ENCODE measurements around the gene REXO4. TPM values are rescaled to one million over a fixed set of nuclear protein-coding genes. Genes with fewer than 3 reads are reported as not detected.

Gene REXO4
- total and polyA plus RNA-seq, 12 donors = 18.9 to 27.6 (median 22.8) TPM

- no peaks in the 10 kb centered on the region for H3K36me3 ChIP-seq (replicated peaks in 1 of 2)
- TF ChIP-seq POLR2A (IDR thresholded peaks at IDR 0.05) (no peak), CTCF (IDR thresholded peaks at IDR 0.05) (no peak)
- no peaks in the 10 kb centered on the region for H3K9me3 ChIP-seq (replicated peaks in 1 of 3)
- H3K4me1 ChIP-seq (replicated peaks in 1 of 2) = peaks cover 0 to 11% of the 10 kb centered on the region in 2 donors
- H3K27me3 ChIP-seq = no peaks in the 10 kb centered on the region
- WGBS, 4 donors = 91 to 100% (median 96%) methylated on average over 1 to 10 of the region's 10 CpGs
- no peak for DNase-seq
- no peak overlapping the region for H3K4me3 ChIP-seq
- no peak overlapping the region for H3K27ac ChIP-seq
- intact Hi-C loops (cut with DNase I) = no loop called here
These were observed 46.8 kb upstream of the REXO4 start for GRCh38 chr9:133464638-133465037.

GRCh38 chr9:133463864-133464615 is 46.2 kb upstream of the REXO4 start:
- Histone ChIP-seq H3K4me1 (replicated peaks in 1 of 2) (peaks cover 0 to 15% of the 10 kb centered on the region in 2 donors), H3K27me3 (no peaks in the 10 kb centered on the region), H3K36me3 (replicated peaks in 1 of 2) (no peaks in the 10 kb centered on the region), H3K27ac (no peak overlapping the region), H3K4me3 (no peak overlapping the region), H3K9me3 (replicated peaks in 1 of 3) (no peaks in the 10 kb centered on the region)
- no peak for DNase-seq
- 85 to 92% (median 88%) methylated on average over 14 to 24 of the region's 24 CpGs for WGBS, 4 donors
- no peak for TF ChIP-seq CTCF (IDR thresholded peaks at IDR 0.05)
- no peak for TF ChIP-seq POLR2A (IDR thresholded peaks at IDR 0.05)
- intact Hi-C loops (cut with DNase I) = no loop called here

GRCh38 chr9:133463234-133463863 is 45.5 kb upstream of the REXO4 start:
- no peak for DNase-seq
- intact Hi-C loops (cut with DNase I) = no loop called here
- Histone ChIP-seq H3K36me3 (replicated peaks in 1 of 2) (no peaks in the 10 kb centered on the region), H3K4me1 (replicated peaks in 1 of 2) (peaks cover 0 to 21% of the 10 kb centered on the region in 2 donors), H3K4me3 (no peak overlapping the region), H3K27me3 (no peaks in the 10 kb centered on the region), H3K9me3 (replicated peaks in 1 of 3) (no peaks in the 10 kb centered on the region), H3K27ac (no peak overlapping the region)
- no peak for TF ChIP-seq CTCF (IDR thresholded peaks at IDR 0.05)
- TF ChIP-seq POLR2A (IDR thresholded peaks at IDR 0.05) = no peak
- 85 to 95% (median 88%) methylated on average over 16 to 22 of the region's 22 CpGs for whole genome bisulfite sequencing, 4 donors

GRCh38 chr9:133461975-133462374 is 44.2 kb upstream of the REXO4 start:
- intact Hi-C loops (cut with DNase I) = no loop called here
- DNase-seq = no peak
- H3K9me3 ChIP-seq (replicated peaks in 1 of 3) = no peaks in the 10 kb centered on the region
- H3K4me3 ChIP-seq = no peak overlapping the region
- no peaks in the 10 kb centered on the region for H3K36me3 ChIP-seq (replicated peaks in 1 of 2)
- WGBS, 4 donors = 40 to 88% (median 63%) methylated on average over 1 to 4 of the region's 4 CpGs
- TF ChIP-seq POLR2A (IDR thresholded peaks at IDR 0.05) (no peak), CTCF (IDR thresholded peaks at IDR 0.05) (no peak)
- peaks cover 0 to 21% of the 10 kb centered on the region in 2 donors for H3K4me1 ChIP-seq (replicated peaks in 1 of 2)
- no peaks in the 10 kb centered on the region for H3K27me3 ChIP-seq
- no peak overlapping the region for H3K27ac ChIP-seq

All from adrenal gland (tissue), 12 donors.